ENCODE measurements around the gene DMD. TPM values are rescaled to one million over a fixed set of nuclear protein-coding genes. Genes with fewer than 3 reads are reported as not detected.

Gene DMD
- total and polyA plus RNA-seq, 2 of the 8 experiments (the other 6 are each of a cell fraction or from before 2014, with no cell fraction given) = 4.8 to 7.4 TPM

DNA sequence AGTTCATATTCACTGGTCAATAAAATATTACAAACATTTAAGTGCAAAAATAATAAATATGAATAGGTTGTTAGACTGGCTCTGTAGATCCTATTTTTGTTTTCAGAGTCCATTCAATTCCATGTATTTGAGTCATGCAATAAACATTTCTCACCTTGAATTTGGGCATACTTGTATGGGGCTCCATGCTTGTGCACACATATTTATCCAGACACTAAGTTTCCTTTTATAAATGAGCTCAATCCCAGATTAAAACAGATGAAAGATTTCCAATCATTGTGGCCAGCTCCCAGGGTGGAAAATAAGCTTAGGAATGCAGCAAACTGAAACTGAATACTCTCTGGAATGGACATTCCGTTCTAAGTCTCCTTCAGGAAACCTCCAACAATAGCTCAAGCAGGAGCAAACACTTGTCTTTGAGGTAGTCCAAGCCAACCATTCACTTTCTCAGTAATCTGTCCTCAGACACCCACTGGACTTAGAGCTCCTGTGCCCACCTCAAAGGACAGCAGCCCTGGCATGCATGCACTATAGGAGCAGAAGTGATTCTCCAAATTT lies 16.4 kb downstream of the DMD start:
- no peak overlapping the region for H2BK20ac ChIP-seq (ENCODE audit: low read length)
- FAIRE-seq = no peak

More for the DNA sequence above, 16.4 kb downstream of the DMD start:
- H2BK5ac ChIP-seq (ENCODE audit: low read depth, low read length) = no peak overlapping the region
- H3K56ac ChIP-seq (replicated peaks; ENCODE audit: insufficient read length, low read depth, low read length) = no peak overlapping the region
- no peak overlapping the region for H3K23ac ChIP-seq (ENCODE audit: insufficient read length)
- H2BK15ac ChIP-seq (ENCODE audit: low read length) = no peak overlapping the region
- ChIA-PET POLR2A (ENCODE audit: partially characterized antibody) (no interaction called here), CTCF (ENCODE audit: partially characterized antibody) (no interaction called here)
- no peak overlapping the region for H3K9ac ChIP-seq (replicated peaks in 1 of 4; ENCODE audit: extremely low read depth in 1 of 4, low read depth in 3 of 4, low read length in 3 of 4)
- no peaks in the 10 kb centered on the region for H4K20me1 ChIP-seq (replicated peaks in 1 of 2; ENCODE audit: control insufficient read depth in 1 of 2, insufficient read depth in 2 of 2, low read length in 2 of 2)
- H2AK5ac ChIP-seq (ENCODE audit: low read depth, low read length) = no peak overlapping the region
- H3K4me2 ChIP-seq (ENCODE audit: insufficient read depth in 1 of 2, low read depth in 2 of 2, low read length in 2 of 2) = no peak overlapping the region
- H3K9me3 ChIP-seq (ENCODE audit: insufficient read depth in 2 of 2, low read depth in 1 of 2, low read length in 1 of 2) = no peaks in the 10 kb centered on the region
- no peak for TF ChIP-seq POLR2AphosphoS5 (IDR thresholded peaks at IDR 0.05; ENCODE audit: low read depth, low read length)
- no peak for TF ChIP-seq POU5F1 (IDR thresholded peaks at IDR 0.05; ENCODE audit: low read depth, low read length)
- TF ChIP-seq CBX5 (IDR thresholded peaks at IDR 0.05; ENCODE audit: low read depth, low read length) = no peak
- no peak for TF ChIP-seq CHD2 (IDR thresholded peaks at IDR 0.05; ENCODE audit: low read length)
- no peak for TF ChIP-seq RAD21 (IDR thresholded peaks at IDR 0.05 in 1 of 2, conservative IDR thresholded peaks at IDR 0.05 in 1 of 2; ENCODE audit: low read depth in 2 of 2, low read length in 2 of 2)
- no peaks in the 10 kb centered on the region for H3K79me2 ChIP-seq (ENCODE audit: control insufficient read depth in 1 of 2, insufficient read depth in 2 of 2, low read length in 2 of 2)
- H3K4ac ChIP-seq (replicated peaks; ENCODE audit: insufficient read length, low read depth, low read length) = no peak overlapping the region
- H2BK120ac ChIP-seq (replicated peaks; ENCODE audit: low read depth, low read length) = no peak overlapping the region
- H3K14ac ChIP-seq (ENCODE audit: insufficient read length) = no peak overlapping the region
- H3K27me3 ChIP-seq (replicated peaks in 1 of 4; ENCODE audit: control insufficient read depth in 3 of 4, extremely low read depth in 1 of 4, insufficient read depth in 3 of 4, low read length in 3 of 4) = no peaks in the 10 kb centered on the region; a peak in 1 of 7 replicates
- H4K91ac ChIP-seq (replicated peaks; ENCODE audit: insufficient read length, low read length) = no peak overlapping the region
- no peaks in the 10 kb centered on the region for H3K4me1 ChIP-seq (replicated peaks in 1 of 4; ENCODE audit: control insufficient read depth in 3 of 4, insufficient read depth in 4 of 4, low read length in 3 of 4)
- DNase-seq (ENCODE audit: low read depth in 1 of 2, low spot score in 2 of 2) = no peak
- H4K8ac ChIP-seq (ENCODE audit: extremely low read depth, insufficient read depth, low read length) = no peak overlapping the region
- no peak overlapping the region for H3K4me3 ChIP-seq (ENCODE audit: extremely low read depth in 1 of 4, insufficient read depth in 2 of 4, low read depth in 3 of 4, low read length in 4 of 4)
- 75% methylated on average over 1 of the region's 1 CpG; no CpG with 5 or more reads in 1 of the 2 experiments for WGBS, 2 experiments (ENCODE audit: extremely low coverage in 1 of 2, insufficient coverage in 1 of 2, insufficient read length in 1 of 2, insufficient replicate concordance in 2 of 2, low coverage in 1 of 2, low lambda C conversion rate in 2 of 2, missing lambda C conversion rate in 1 of 2)
- H3K27ac ChIP-seq (ENCODE audit: low read depth, low read length) = no peak overlapping the region
- H2BK12ac ChIP-seq (ENCODE audit: low read depth, low read length) = no peak overlapping the region
- H3K18ac ChIP-seq (ENCODE audit: extremely low read depth, low read length) = no peak overlapping the region
- no peak overlapping the region for H4K5ac ChIP-seq (ENCODE audit: insufficient read length, low read depth, low read length)
- H2AFZ ChIP-seq (ENCODE audit: low read length) = no peak overlapping the region
- no peaks in the 10 kb centered on the region for H3K36me3 ChIP-seq (ENCODE audit: control insufficient read depth in 2 of 4, insufficient read depth in 4 of 4, low read length in 3 of 4)
- no peaks in the 10 kb centered on the region for H3K79me1 ChIP-seq (ENCODE audit: low read depth, low read length)
- no peaks in the 10 kb centered on the region for H3K23me2 ChIP-seq (ENCODE audit: low read depth, low read length)

Data from H1 (cell line).